ENCODE results near the gene P4HB. TPM values are rescaled to one million over a fixed set of nuclear protein-coding genes. Genes with fewer than 3 reads are reported as not detected.

Gene P4HB
- total and polyA plus RNA-seq, 2 donors (not counting 1 experiment from before 2014, with no cell fraction given) = 37.4 to 191 TPM

DNA sequence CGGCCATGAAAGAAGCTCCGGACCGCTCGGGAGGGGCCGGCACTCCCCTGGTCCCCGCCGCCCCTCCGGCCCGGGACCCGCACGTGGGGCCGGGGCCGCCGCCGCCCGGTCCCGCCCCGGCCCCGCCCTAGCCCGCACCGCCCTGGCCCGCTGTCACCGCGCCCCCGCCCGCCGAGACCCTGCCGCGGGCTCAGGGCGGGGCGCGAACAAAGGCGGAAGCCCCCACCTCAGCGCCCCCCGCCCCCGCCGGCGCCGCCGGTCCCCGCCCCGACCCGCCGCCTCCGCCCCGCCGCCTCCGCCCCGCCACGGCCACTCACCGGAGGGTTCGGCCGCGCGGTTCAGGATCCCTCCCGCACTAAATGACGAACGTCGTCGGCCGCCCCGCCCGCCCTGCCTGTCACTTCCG, 10.6 kb upstream of the P4HB start, which contains the start of gene ARHGDIA:
Gene ARHGDIA (minus strand): TSS at position 357 of the 406 bp plus-strand sequence. CDS start 1,407 bp downstream, outside the sequence.
- peaks cover 22 to 39% of the 10 kb centered on the region in 2 donors for H3K4me1 ChIP-seq (ENCODE audit: control insufficient read depth in 2 of 2, insufficient read depth in 2 of 2, low read length in 2 of 2)
- no peak for TF ChIP-seq EZH2 (IDR thresholded peaks at IDR 0.05; ENCODE audit: borderline replicate concordance, insufficient read depth, low read depth, low read length, poor library complexity, severe bottlenecking)
- TF ChIP-seq CTCF (IDR thresholded peaks at IDR 0.05) = no peak
- Mint-ChIP-seq H3K27ac (peak within 1 kb of the TSS; percentile 98), H3K27me3 (no peaks in the 10 kb centered on the region), H3K4me3 (peak within 1 kb of the TSS; percentile 89), H3K9me3 (ENCODE audit: insufficient read depth) (no peaks in the 10 kb centered on the region), H3K4me1 (peaks cover 33% of the 10 kb centered on the region)
- H3K9me3 ChIP-seq (ENCODE audit: control extremely low read depth in 1 of 3, control insufficient read depth in 2 of 3, insufficient read depth in 1 of 3, low read length in 2 of 3) = no peaks in the 10 kb centered on the region
- DNase-seq (no peak), ATAC-seq (ENCODE audit: low read depth) (peak; percentile 62)
- H3K36me3 ChIP-seq (replicated peaks in 1 of 2; ENCODE audit: control extremely low read depth in 1 of 2, control insufficient read depth in 1 of 2, extremely low read depth in 1 of 2, insufficient read depth in 2 of 2, low read length in 1 of 2) = peaks cover 1 to 25% of the 10 kb centered on the region in 2 experiments
- peak within 1 kb of the TSS; percentile 98 for H2AFZ ChIP-seq (ENCODE audit: insufficient read depth, low read depth, low read length, poor library complexity, severe bottlenecking)
- ChIA-PET POLR2A (interaction anchor here (1.0 to 2.5 kb wide), 2 partner anchors 10 to 38 kb away, joined by 7 to 15 read pairs; partner anchors contain the start of genes MCRIP1 and P4HB), CTCF (interaction anchor here (1.7 to 2.0 kb wide), 2 partner anchors 10 to 38 kb away, joined by 4 to 7 read pairs; partner anchors contain the start of genes MCRIP1 and P4HB)
- H3K4me3 ChIP-seq (ENCODE audit: control extremely low read depth in 1 of 5, extremely low read depth in 1 of 5, insufficient read depth in 1 of 5, low read depth in 2 of 5, low read length in 4 of 5) = peak within 1 kb of the TSS; percentile 58 to 90 (median 84)
- peaks cover 50% of the 10 kb centered on the region for H3K79me2 ChIP-seq (ENCODE audit: control insufficient read depth, insufficient read depth, low read length)
- peaks cover 47% of the 10 kb centered on the region for H4K20me1 ChIP-seq (ENCODE audit: control insufficient read depth, insufficient read depth, low read length, poor library complexity, severe bottlenecking)
- H3K9ac ChIP-seq (ENCODE audit: low read length) = peak within 1 kb of the TSS; percentile 97
- H3K27ac ChIP-seq (ENCODE audit: low read length in 2 of 2) = peak within 1 kb of the TSS; percentile 90 to 99
- under 1% methylated on average over 54 of the region's 64 CpGs for WGBS (ENCODE audit: insufficient coverage)
- peak within 1 kb of the TSS; percentile 99 for H3K4me2 ChIP-seq (replicated peaks; ENCODE audit: low read depth, low read length, poor library complexity, severe bottlenecking)
- intact Hi-C loops (cut with micrococcal nuclease) = loop anchor here (1.0 to 2.0 kb wide), 6 partner anchors 11 to 152 kb away; partner anchors contain the start of genes ALYREF, ANAPC11, LRRC45 and MAFG
- no peaks in the 10 kb centered on the region for H3K27me3 ChIP-seq (replicated peaks in 1 of 4; ENCODE audit: control extremely low read depth in 1 of 4, control insufficient read depth in 3 of 4, insufficient read depth in 4 of 4, low read length in 3 of 4)

Measured in B cell (primary cell).